ENCODE results near the gene MRTFA.
"Not testable (repeated sequence)": the region's sequence is repeated elsewhere in the genome, so short reads cannot be mapped to it uniquely, and the experiment has no call there.

The MRTFA gene

DNA sequence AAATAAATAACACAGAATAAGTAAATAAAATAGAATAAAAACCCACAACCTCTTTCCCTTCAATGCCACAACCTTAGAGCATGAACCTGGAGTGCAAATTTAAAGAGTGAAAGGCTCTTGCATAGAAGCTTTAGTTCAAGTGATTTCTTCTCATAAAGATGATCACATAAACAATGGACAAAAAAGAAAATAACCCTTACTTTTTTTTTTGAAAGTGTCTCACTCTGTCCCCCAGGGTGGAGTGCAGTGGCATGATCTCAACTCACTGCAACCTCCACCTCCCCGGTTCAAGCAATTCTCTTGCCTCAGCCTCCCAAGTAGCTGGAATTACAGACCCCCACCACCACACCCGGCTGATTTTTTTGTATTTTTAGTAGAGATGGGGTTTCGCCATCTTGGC is 10.7 kb downstream of the MRTFA start:
- not testable (repeated sequence) for DNase-seq

DNA sequence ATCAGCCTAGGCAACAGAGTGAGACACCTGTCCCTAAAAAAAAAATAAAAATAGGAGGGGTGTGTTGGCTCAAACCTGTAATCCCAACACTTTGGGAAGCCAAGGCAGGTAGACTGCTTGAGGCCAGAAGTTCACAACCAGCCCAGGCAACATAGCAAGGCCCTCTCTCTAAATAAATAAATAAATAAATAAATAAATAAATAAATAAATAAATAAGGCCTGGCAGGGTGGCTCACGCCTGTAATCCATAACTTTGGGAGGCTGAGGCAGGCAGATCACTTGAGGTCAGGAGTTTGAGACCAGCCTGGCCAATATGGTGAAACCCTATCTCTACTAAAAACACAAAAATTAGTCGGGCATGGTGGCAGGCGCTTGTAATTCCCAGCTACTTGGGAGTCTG is 11.2 kb downstream of the MRTFA start:
- not testable (repeated sequence) for DNase-seq

DNA sequence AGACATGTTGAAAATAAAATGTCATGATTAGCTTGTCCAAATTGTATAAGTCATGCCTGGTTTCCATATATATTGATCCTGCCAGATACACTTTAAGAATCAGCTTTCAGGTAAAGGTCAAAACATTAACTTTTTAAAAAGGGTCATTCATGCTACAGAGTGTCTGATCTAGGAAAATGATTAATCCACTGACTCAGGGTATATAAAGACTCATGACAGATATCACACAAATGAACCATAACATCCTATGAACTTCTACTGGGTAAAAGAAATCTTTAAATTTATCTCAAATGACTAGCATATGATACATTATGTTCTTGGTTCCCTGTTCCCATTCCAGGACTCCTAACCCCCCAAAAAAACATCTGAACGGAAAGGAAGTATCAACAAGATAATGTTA is 11.7 kb downstream of the MRTFA start:
- DNase-seq: no peak

DNA sequence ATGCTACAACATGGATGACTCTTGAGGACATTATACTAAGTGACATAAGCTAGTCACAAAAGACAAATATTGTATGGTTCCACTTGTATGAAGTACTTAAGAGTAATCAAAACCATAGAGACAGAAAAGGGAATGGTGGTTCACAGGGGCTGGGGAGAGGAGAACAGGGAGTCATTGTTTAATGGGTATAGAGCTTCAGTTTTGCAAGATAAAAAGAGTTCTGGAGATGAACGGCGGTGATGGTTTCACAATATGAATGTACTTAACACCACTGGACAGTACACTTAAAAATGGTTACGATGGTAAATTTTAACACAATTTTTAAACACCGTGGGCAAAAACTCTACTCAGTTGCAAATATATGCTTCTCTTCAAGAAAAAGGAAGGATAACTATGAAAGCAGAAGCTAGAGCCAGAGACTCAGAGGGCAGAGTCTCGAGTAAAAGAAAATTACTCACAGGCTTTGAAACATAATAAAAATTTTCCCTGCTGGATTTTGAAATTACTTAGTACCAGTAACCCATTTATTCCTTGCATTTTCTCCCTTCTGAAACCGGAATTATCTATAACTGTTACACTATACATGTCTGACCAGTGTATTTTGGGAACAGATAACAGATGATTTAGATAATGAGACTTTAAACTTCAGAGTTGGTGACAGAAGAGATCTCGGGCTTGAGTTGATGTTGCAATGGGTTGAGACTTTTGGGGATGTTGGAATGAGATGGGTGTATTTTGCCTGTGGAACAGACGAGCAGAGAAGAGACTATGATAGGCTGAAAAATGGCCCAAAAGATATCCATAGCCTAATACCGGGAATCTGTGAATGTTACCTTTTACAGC is 15.0 kb downstream of the MRTFA start:
- no peak for DNase-seq

DNA sequence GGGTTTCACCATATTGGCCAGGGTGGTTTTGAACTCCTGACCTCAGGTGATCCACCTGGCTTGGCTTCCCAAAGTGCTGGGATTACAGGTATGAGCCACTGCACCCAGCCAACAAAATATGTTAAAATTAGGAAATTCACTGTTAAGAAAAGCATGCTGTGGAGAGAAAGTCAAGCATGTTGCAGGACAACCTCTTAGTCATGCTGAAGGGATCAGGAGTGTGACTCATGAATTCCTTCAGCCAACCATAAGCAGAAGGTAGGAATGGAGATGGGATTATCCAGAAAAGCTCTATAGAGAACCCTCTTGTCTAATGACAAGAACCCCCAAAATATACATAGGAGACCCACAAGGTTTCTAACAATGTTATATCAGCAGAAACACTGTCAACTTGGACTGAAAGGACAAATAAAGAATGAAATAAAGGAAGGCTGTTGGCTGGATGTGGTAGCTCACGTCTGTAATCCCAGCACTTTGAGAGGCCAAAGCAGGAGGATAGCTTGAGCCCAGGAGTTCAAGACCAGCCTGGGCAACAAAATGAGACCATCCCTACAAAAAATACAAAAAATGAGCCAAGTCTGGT is 16.0 kb downstream of the MRTFA start:
- DNase-seq: no peak

DNA sequence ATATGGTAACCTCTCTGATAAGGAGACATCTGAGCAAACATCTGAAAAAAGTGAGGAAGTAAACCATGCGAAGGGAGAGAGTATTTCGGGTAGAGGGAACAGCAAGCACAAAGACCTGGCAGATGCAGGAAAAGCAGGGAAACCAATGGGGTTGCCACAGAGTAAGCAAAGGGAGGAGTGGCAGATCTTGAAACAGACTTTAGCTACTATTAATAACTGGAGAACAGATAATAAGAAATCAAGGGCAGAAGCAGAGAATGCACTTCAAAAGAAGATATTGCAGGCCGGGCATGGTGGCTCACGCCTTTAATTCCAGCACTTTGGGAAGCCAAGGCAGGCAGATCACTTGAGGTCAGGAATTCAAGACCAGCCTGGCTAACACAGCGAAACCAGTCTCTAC is 18.1 kb downstream of the MRTFA start:
- no peak for DNase-seq

DNA sequence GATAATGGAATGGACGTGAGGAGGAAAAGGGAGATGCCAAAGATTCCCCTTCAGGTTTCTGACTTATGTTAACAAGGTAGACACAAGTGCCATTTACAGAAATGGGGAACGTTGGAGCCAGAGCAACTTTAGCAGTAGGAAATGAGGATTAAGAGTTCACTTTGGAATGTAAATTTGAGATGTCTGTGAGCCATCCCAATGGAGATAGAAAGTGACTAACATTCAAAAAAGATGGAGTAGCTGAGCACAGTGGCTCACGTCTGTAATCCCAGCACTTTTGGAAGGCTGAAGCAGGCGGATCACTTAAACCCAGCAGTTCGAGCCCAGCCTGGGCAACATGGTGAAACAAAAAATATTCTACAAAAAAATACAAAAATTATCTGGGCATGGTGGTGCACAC is 19.9 kb downstream of the MRTFA start:
- DNase-seq: no peak

DNA sequence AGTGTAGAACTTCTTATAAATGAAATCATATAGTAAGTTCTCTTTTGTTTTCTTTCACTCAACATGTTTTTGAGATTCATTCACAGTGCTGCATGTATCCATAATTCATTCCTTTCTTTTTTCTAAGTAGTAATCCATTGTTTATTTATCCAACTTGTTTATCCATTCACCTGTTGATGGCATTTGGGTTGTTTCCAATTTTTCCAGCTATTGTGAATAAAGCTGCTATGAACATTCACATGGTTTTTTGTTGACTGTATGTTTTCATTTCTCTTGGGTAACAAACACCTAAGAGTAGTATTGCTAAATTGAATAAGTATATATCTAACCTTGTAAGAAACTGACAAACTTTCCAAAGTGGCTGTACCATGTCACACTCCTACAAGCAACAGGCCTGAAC is 23.5 kb downstream of the MRTFA start:
- no peak for DNase-seq

DNA sequence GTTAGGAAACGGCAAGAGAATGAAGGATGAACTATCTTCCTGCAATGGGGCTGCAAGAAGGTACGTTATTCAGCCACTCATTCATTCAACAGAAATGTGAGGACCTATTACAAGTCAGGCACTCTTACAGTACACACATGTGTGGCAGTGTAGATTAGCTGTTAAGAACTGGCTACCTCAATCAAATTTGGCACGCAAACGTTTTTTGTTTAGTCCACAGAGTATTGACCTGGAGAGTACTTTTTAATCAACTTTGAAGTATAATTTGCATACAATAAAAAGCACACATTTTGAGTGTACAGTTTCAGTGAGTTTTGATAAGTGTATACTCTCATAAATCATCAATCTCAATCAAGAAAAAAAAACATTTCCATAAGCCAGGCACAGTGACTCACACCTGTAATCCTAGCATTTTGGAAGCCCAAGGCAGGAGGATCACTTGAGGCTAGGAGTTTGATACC is 24.2 kb downstream of the MRTFA start:
- DNase-seq: no peak

DNA sequence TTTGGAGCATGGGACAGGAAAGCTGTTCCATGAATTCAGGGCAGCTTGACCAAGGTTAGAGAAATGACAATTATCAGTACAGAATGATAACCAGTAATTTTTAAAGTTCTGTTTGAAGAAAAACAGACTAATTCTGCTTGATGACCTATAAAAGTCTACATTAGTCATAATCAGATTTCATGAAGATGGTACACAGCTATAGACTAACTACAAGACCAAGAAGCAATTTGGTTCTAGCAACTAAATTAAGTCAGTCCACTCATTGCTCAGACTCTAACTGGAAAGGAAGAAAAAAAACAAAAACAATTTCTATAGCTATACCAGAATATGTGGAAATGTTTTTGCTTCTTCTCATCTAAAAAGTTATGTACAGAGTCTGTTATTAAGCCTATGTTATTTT is 24.9 kb downstream of the MRTFA start:
- DNase-seq: no peak

DNA sequence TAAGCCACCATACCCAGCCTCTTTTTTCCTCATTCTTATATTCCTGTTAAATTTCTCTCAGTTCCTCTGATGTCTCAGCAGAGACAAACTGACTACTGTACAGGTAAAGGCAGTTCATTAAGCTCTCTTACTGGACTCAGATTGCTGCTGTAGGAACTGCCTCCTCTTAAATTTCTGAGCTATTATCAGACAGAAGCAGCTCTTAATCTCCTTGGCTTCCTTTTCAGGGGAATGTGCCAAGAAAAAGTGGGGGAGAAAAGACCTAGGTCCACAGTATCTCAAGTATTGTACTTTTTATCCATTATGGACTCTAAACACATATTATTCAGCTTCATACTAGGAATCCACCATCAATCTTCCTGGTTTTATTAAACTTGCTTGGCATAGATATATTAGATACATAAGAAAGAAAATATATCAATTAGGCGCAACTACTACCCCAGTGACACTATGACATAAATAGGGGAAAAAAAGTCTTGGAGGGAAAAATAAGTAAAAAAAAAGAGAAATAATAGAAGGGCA is 26.1 kb downstream of the MRTFA start:
- no peak for DNase-seq

DNA sequence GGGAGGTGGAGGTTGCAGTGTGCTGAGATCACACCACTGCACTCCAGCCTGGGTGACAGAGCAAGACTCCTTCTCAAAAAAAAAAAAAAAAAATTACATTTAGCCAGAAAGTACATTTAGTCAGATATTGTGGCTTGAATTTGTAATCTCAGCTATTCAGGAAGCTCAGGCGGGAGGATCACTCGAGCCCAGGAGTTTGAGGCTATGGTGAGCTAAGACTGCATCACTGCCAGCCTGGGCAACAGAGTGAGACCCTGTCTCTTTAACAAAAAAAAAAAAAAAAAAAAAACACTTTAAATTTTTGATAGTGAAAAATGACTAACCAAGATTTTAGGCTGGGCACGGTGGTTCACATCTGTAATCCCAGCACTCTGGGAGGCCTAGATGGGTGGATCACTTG is 27.3 kb downstream of the MRTFA start:
- DNase-seq: no peak

DNA sequence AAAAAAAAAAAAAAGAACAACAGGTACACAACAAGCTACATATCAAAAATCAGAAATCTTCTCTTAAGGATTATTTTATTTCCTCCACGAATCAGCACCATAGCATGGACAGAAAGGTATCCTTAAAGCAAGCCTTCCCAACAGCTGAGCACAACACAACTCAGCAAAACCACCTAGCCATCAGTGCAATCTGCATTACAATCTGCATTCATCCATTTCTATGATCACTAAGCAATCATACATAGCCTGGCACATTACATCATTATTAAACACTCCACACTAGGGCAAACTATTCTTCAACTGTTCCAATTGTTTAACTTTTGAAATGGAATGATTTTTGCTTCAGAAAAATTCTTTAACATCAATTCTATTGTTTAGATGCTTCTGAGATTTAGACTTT is 29.0 kb downstream of the MRTFA start:
- no peak for DNase-seq

DNA sequence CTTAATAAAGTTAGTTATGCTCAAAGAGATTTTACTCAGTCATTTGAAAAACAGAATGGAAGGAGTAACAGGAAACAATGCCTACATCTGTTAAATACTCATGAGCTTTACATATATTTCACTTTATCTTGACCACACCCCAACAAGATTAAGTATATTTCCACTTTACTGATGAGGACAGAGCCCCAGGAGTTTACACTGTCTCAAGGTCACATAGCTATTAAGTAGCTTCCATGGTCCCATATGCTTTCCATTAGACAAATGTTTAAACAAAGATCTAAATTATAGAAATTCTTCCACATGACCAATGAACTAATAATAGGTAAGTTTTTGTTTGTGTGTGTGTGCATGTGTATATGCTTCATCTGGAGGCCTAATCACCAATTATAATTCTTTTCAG is 30.2 kb downstream of the MRTFA start:
- no peak for DNase-seq

DNA sequence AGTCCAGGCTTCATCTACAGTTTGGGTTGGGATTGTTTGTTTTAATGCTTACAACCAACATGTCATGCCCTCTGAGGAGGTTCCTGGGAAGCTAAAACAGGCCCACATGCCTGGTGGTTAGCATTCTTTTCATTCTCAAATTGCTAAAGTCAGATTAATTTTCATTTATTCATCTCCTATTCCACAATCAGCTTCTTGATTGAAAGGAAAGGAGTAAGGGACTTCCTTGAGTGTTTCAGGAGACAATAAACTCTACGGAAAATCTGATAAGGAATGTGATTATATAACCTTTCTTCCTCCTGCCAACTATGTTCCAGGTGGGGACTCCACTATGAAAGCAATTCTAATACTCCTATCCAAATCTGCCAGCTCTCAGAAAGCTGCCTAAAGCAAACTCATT is 30.8 kb downstream of the MRTFA start:
- DNase-seq: no peak

DNA sequence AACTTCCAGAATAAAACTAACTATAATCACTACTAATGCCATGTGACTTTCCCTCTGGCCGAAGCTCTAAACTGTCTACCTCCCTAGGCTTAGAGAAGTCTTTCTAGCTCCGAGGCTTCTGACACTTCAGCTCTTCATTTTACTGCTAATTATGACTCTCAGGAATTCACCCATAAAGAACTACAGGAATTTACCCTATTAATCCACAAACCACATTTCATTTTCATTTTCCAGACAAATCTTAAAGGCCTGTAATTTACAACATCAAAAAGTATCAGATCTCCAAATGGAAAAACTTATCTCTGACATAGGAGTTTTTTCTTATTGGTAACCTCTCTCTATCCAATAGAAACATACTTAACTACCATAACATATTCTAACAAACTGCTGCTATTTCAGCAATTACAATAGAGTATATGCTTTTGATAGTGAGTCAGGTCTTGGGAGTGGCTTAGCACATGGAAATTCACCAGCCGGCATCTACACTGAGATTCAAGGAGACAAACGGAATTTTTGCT is 33.4 kb downstream of the MRTFA start:
- no peak for DNase-seq

DNA sequence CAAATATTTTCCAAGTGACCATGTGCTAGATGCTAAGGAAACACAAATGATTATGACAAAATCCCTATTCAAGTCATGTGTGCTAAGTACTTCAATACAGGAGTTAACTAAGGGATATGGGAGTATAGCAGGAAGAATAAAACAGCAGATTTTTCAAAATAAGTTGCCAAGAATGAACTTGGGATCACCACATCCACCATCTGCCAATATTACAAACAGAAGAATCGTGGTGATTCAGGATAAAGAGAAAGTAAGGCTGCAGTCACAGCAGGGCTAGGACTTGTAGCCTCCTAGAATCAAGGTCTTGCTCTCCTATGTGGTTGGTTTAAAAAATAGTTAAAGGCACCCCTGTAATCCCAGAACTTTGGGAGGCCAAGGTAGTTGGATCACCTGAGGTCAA is 34.3 kb downstream of the MRTFA start:
- DNase-seq: no peak

DNA sequence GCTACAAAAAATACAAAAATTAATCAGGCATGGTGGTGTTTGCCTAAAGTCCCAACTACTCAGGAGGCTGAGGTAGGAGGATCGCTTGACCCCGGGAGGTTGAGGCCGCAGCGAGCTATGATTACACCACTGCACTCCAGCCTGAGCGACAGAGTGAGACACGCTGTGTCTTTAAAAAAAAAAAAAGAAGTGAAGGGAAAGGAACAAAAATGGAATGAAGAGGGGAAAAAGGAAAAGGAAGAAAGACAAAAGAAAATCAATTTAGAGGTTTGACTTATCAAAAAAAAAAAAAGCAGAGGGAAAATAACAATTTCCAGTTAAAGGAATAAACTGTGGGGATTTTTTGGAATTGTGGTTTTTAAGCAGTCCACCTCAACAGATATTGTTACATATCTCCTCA is 36.8 kb downstream of the MRTFA start:
- DNase-seq: no peak

DNA sequence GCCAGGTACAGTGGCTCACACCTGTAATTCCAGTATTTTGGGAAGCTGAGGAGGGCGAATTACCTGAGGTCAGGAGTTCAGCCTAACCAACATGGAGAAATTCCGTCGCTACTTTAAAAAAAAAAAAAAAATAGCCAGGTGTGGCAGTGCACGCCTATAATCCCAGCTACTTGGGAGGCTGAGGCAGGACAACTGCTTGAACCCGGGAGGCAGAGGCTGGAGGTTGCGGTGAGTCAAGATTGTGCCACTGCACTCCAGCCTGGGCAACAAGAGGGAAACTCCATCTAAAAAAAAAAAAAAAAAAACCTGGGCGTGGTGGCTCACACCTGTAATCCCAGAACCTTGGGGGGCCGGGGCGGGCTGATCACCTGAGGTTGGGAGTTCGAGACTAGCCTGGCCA is 37.8 kb downstream of the MRTFA start:
- DNase-seq: not testable (repeated sequence)

DNA sequence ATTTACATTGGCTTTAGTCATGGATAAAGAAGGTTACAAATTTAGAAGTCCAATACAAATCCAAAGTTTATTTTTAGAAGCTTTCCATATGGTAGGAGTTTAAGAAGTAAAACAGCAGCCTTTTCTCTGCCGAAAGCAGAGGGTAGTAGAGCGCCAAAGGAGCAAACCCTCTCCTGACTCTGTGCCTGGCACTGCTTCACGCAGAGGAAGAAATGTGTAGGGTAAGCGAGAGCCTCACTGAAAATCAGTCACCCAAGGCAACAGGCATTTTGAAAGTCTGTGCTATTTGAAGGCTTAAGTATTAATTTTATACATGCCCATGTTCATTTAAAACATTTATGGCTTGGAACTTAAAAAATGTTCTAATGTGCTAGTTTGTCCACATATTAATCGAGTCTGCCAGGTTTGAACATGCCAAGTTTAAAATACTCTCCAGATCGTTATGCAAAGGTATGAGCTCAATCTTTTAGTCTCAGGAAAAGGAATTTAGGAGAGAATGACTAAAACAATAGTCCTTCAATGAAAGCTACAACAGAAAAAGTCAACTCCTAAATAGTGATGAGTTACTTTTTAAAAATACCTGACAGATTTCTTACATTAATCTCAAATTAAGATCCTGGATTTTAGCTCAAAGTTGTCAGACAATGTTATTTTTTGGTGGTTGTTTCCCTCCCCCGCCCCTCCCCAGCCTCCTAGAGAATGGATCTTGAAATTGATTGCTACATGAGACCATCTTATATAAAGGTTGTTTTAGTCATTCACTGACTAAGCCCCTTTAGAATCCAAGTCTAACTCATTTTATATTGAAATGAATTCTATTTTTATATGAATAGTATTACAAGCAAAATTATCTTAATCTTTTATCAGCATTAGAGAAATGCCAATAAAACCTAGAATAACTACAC is 38.7 kb downstream of the MRTFA start:
- no peak for DNase-seq

DNA sequence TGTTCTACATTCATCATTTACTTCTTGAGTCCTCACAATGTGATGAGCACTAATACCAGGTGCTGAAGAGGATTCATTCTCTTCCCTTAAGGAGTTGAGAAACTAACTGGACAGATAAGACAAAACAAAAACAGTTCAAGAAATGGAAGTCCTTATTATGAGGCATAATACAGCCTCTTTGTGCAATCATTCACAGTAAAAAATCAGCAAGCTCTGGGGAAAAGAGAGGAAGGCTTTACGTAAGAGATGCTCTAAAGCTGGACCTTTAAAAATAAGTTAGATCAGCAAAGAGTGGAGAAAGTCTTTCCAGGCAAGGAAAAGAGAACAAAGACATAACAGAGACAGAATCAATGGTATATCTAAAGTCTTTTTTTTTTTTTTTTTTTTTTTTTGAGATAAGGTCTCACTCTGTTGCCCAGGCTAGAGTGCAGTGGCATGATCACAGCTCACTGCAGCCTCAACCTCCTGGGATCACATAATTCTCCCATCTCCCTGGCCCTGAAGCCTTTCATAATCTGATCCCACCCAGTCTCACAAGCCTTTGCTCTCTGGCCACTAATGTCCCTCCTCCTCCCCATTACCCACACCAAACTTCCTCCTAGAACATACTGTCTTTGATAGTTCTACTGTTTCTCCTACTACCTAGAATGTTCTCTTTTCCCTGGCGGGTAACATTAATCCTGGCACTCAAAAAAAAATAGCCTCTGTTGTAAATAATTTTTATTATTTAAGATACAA is 40.9 kb downstream of the MRTFA start:
- no peak for DNase-seq

DNA sequence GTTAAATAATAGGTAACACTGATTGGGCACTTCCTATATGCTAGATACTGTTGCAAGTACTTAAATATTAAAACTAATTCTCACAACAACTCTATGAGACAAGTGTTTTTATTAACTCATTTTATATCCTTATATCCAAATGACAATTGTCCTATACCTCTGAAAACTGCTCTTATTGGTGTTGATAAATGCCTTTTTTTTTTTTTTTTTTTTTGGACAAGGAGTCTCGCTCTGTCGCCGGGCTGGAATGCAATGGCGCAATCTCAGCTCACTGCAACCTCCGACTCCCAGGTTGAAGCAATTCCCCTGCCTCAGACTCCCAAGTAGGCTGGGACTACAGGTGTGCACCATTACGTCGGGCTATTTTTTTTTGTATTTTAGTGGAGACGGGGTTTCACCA is 41.6 kb downstream of the MRTFA start:
- DNase-seq: no peak

DNA sequence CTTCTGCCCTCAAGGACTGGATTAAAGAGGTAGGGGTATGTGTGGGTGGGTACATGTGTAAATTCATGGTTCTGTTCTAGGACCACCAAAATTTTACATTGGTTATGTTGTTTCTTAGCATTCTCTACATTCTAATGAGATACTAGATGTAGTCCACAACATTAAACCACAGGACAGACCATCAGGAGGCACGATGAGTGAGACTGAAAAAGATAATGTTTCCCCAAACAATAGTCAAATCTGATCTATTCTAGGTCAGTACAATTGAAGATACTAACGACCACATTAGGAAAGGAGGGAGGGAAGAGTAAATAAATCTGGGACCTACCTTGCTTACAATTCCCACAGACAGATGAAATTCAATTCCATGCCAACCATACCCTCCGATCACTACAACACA is 42.2 kb downstream of the MRTFA start:
- no peak for DNase-seq
